ENCODE measurements around the gene DAD1.

DAD1 gene

DNA sequence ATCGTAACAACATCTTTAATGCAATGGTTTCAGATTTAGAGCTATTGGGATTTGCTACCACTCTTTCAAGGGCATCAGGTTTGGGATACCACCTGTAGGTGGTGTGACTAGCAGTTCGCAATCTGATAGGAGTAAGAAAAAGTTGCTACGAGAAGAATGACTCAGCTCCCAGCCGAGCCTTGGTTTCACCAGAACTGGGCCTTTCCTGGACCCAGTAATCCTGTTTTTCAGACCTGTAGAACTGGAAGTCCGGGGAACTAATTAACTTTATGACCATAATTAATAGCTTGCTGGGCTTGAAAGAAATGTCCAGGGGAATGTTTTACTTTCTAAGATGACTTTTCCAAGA is 9.8 kb upstream of the DAD1 start:
- DNase-seq (ENCODE audit: low spot score): peak; percentile 78

DNA sequence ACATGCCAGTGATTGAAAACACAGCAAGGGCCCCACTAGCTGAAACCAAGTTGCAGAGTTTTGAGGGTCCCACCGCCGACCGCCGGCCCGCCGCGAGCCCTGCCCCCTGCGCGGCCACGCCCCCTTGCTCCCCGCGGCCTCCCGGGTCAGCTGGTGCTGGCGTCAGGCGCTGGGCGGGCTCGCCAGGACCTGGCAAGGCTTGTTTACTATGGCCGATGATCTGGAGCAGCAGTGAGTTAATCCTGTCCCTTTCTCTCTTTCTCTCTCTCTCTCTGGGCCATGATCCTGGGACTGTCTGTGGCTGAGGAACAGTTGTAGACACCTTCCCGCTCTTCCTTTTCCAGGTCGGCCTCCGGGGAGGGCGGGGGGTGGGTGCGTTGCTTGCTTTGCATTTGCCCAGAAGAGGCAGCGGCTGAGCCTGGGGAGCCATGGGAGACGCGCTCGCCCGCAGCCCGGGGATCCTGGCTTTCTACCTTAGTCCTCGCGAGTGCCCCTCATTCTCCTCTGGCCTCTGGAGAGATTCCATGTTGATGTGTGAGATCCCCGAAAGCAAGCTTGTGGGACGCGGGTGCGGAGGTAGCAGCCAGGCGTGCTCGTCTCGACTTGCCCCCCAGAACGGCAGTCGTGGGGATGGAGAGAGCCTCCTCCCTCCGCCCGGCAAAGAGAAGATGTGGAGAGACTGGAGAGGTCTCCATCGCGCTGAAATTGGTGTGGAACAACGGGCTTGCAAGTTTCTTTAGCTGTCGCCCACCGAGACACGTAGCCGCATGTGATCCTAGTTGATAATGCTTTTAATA is 9.3 kb upstream of the DAD1 start, which contains the start of gene ABHD4:
ABHD4 (plus strand) TSS at position 202 of the 797 bp plus-strand sequence; CDS start at position 209, 7 bp downstream.
- DNase-seq (ENCODE audit: low spot score): peak; percentile 70

DNA sequence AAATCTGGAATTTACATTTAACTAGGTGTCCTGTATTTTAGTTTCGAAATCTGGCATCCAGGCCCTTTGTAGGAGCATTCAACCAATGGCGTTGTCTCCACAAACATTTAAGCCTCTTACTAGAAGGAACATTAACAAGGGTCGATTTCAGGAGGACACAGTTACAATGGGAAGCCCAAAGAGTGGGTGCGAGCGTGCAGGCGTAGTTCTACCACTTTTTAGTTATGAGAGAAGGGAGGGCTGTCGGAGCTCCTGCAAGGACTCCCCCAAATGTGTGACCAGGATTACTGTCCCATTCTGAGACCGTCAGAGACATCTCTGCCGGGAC is 8.7 kb upstream of the DAD1 start:
- no peak for DNase-seq (ENCODE audit: low spot score)

DNA sequence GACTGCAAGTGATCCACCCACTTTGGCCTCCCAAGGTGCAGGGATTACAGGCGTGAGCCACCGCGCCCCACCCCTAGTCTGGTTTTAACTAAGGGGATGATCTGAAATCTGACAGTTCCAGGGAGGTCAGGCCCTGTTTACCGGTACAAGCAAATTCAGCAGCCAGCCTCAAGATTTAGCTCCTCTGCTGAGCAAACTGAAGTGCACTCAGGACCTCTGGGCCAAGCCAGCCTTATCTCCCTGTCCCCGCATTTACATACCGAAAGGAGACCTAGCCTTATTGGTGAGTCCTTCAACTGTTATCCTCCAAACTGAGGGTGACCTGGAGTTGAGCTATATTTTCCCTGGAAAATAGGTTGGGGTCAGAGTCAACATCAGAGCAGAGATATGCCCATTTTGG is 8.2 kb upstream of the DAD1 start:
- no peak for DNase-seq (ENCODE audit: low spot score)

DNA sequence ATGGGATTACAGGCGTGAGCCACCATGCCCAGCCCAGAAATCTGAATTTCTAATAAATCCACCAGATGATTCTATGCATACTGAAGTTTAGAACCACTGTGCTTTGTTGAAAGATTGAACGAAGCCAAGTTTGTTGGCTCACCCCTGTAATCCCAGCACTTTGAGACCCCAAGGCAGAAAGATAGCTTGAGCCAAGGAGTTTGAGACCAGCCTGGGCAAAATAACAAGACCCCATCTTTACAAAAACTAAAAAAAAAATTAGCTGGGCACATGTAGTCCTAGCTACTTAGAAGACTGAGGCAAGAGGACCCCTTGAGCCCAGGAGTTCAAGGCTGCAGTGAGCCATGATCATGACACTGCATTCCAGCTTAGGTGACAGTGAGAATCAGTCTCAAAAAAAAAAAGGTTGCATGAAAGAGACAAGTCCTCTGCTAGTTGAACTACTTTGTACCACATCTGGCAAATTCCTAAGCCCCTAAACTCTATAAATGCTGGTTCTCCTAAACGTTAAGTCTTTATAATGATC is 7.4 kb upstream of the DAD1 start:
- DNase-seq (ENCODE audit: low spot score): no peak

DNA sequence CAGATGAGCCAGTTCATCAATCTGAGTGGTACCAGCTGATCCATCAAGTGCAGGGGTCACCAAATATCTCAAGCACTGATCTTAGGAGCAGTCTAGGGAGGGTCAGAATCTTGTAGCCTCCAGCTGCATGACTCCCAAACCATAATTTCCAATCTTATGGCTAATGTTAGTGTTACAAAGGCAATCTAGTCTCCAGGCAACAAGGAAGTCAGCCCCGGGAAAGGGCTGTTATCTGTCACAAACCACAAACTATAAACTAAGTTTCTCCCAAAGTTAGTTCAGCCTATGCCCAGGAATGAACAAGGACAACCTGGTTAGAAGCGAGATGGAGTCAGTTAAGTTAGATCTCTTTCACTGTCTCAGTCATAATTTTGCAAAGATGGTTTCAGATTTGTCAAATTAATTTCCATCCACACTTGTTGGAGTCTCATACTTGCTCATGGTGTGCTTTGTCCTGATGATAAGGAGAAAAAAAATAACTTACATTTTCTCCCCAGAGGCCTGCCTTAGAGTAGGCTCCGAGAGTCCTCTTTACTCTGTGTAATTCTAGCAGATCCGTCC is 5.2 kb upstream of the DAD1 start:
- no peak for DNase-seq (ENCODE audit: low spot score)

DNA sequence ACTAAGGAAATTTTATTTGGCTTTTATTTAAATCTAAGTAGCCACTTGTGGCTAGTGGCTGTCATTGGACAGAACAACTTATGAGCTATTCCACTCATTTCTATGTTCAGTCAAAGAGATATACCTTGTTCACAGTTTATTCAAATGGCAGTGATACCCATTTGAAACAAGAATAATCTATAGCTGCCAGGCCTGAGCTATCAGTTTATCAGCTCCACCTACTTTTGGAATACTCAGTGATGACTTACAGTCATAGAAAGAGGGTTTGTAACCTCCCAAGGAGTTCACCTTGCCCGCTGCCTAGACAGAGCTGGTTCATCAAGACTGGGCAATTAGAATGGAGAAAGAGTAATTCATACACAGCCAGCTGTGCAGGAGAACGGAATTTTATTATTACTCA is 4.6 kb upstream of the DAD1 start:
- DNase-seq (ENCODE audit: low spot score): no peak

DNA sequence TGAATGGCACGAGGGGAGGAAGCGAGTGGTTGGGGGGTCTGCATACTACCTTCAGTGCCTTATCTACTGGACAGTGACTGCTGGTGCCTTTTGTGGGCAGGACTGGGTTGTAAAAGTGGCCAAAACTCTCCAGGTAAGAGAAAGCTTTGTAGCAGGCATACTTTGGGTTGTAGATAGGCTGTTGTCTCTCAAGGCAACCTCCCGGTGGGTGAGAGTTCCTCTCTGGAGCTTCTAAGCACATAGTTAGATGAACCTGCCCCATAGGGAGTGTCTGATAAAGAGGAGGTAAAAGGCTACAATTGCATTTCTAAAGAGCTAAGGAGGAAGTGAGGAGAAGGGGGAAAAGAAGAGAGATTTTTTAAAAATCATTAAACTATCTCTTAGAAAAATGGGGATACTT is 4.2 kb upstream of the DAD1 start:
- no peak for DNase-seq (ENCODE audit: low spot score)

DNA sequence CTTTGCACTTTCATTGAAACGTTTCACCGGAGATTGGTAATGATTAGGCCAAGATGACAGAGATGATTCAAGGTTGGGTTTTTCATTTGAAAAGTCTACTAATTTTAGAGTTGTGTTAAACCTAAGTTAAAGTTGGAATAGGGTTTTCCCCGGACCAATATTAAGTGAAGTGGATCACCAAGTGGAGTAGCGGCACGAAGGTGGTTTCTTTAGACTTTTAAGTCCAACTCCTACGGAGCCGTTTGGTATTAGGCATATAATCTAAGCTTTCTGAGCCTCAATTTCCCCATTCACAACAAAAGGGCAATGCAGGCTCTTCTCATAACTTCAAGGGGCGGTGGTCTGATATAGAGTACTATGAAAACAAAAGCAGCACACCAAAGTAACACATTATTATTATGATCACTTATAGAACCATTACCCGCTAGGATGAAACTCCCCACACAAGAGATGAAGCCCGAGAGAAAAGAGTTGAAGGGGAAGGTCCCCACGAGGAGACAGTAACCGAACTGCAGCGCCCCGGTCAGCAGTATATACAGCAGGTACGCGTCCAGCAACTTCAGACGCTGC is 413 bp downstream of the DAD1 start:
- DNase-seq (ENCODE audit: low spot score): no peak

DNA sequence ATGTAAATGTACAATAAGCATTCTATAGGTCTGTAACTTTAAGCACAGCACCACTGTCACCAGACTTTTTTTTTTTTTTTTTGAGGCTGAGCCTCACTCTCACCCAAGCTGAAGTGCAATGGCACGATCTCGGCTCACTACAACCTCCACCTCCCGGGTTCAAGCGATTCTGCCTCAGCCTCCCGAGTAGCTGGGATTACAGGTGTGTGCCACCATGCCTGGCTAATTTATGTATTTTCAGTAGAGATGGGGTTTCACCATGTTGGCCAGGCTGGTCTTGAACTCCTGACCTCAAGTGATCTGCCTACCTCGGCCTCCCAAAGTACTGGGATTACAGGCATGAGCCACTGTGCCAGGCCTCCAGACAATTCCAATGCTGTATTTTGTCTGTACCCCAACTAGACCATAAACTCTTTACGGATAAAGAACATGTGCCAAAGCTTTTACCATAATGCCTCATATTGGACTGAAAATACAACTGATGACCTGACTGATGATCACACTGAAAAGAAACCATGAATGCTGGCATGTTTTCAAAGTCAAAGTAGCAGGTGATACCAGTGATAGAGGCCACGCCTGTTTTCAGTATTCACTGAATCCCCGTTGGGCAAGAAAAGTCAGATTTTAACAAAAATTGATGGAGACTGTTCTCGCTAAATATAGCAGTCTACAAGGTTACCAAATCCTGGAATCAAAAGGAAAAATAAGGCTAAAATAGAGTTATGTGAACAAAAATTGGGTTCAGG is 1.2 kb downstream of the DAD1 start:
- peak; percentile 31 for DNase-seq (ENCODE audit: low spot score)

DNA sequence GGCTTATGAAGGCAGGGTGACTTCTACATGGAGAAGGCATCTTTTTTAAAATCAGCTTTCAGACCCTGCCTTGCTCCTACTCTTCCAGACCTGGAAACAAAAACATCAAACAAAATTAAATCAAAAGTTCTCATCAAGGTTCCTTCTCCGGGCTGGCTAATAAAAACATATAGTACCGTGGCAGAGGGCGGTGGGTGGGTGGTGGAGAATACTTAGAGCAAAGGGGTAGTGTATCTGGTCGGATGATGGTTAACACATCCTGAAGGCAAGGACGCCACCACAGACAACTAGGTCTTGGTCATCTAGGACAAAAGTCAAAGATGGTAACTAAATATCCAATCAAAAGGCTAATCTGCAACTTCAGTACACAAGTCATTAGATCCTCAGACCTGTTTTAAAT is 1.8 kb downstream of the DAD1 start:
- DNase-seq (ENCODE audit: low spot score): no peak

DNA sequence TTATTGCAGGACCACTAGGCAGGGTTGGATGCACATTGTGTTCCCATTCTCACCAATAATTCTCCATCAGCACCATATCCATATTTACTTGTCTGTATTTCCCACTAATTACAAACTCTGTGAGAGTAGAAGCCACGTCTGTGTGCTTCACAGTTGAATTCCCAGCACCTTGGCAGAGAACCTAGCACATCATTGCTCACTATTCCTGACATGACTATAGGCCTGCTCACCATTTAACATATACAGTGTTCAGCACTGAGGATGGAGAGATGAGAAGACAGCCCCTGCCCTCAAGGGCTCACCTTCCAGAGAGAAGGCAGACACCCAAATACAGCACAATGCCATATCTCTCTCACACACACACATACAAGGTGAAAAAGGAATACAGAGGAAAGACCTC is 5.0 kb downstream of the DAD1 start:
- no peak for DNase-seq (ENCODE audit: low spot score)

DNA sequence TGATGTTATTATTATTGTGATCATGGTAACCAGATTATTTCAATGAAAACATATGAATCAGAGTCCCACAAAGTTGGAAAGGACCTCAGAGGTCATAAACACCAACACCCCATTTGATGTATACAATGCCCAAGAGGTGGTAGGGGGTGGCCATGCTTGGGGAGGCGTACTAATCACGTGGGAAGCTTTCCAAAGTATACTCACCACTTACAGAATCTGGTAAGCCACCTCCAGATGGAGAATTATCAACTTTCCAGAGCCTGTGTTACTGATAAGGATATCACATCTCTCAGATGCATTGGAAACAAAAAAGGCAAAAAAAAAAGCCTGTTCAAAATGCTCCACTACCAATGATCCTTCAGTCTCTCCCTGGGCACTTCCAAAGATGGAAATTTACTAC is 8.4 kb downstream of the DAD1 start:
- no peak for DNase-seq (ENCODE audit: low spot score)

DNA sequence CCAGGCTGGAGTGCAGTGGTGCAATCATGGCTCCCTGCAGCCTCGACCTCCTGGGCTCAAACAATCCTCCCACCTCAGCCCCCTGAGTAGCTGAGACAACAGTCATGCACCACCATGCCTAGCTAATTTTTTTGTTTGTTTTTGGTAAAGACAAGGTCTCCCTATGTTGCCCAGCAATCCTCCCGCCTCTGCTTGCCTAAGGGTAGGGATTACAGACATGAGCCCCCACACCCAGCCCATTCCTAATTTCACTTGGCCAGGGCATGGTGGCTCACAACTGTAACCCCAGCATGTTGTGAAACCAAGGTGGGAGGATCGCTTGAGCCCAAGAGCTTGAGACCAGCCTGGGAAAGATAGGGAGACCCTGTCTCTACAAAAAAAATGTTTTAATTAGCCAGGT is 9.1 kb downstream of the DAD1 start:
- DNase-seq (ENCODE audit: low spot score): no peak

DNA sequence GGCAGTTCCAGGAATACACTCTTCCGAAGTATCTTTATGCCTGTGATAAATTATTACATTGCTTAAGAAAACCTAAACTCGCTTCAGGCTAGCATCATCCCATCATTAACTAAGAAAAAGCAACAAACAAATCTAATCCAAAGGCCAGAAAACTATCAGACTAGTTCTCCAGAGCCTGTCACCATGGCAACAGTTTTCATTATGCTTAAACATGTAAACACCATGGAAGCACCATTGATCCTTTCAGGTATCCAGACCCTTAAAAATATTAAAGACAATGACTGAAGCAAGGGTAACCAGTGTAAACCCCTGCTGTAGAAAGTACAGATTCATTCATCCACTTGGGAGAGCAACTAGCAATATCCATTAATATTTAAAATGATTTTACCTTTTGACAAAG is 9.8 kb downstream of the DAD1 start:
- DNase-seq (ENCODE audit: low spot score): no peak

DNA sequence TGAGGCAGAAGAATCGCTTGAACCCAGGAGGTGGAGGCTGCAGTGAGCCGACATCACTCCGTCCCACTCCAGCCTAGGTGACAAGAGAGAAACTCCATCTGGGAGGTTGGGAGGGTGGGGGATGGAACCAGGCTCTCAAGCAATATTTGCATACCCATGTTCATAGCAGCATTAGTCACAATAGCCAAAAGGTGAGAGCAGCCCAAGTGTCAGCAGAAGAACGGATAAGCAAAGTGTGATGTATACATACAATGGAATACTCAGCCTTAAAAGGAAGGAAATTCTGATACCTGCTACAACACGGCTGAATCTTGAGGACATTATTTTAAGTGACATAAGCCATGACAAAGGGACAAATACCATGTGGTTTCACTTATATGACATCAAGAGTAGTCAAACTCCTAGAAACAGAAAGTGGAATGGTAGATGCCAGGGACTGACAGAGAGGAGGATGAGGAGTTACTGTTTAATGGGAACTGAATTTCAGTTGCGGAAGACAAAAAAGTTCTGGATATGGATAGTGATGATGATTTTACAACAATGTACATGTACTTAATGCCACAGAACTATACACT is 11.6 kb downstream of the DAD1 start:
- DNase-seq (ENCODE audit: low spot score): no peak

DNA sequence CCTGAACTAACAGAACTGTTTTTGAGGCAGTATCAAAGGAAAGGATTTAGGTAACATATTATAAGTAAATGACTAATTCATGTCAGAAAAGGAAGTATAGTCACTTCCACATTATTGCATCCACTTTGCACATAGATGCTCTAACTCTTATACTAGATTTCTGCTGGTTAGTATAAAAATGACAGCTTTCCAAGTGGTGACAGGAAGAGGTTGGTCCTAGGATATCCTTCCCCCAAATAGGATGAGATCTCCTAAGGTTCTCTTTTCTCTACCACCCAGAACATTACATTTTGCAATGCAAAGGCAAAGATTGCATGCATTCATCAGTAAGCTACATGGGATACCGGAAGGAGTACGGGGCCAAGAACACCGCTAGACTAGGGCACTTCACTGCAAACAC is 15.2 kb downstream of the DAD1 start:
- DNase-seq (ENCODE audit: low spot score): no peak

DNA sequence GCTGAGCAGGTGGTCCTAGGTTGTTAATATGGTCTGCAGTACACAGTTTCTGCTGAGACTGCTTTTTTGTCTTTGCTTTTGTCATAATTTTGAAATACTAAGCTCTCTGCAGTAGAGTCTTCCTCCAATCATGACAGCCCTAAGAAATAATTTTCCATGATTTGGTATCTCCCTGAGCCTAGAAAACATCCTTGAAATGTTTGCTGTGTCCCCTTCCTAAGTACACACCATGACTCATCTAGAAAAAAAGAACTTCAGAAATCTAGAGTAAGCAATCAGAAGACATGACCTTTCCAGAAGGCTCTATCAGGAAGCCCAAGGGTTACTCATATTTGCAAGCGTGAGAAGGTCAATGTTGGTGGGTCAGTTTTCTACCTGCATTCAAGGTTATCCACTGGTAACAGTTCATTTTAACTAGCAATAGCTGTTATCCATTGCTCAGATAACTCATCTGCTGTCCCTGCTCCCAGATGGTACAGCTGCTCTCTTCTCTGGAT is 16.4 kb downstream of the DAD1 start:
- DNase-seq (ENCODE audit: low spot score): no peak

DNA sequence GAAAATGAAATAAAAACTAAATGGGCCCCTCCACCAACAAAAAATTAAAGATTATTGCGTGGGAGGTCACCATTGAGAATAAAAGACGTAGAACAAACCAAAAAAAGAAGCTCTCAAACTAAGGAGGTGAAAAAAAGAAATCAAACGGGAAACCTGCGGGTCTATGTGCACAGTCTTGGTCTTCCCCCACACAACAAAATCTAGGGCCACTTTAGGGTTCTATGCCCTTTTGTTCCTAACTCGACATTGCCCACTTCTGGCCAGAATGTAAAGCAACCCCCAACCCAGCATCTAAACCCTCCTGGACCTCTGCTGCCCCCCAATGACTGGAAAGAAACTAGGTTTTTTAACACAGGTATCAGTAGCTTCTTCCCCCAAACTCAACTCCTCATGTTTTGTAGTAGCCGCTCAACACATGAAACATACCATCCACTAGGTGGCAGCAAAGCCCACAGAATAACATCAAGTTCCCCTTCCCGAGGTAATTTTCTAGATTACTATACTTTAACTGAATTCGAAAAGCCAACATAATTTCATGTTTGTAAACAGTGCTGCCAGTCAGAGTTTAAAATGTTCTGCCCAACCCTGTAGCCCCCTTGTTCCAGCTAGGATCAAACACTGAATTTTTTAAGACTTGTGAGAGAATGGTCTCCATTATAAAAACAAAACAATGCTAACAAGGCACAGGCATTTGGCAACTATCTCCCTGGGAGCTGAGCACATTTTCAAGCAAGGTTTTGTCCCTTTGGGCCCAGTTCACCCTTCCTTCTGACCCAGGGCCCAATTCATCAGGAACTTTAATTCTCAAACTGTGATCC is 18.7 kb downstream of the DAD1 start:
- peak; percentile 76 for DNase-seq (ENCODE audit: low spot score)

DNA sequence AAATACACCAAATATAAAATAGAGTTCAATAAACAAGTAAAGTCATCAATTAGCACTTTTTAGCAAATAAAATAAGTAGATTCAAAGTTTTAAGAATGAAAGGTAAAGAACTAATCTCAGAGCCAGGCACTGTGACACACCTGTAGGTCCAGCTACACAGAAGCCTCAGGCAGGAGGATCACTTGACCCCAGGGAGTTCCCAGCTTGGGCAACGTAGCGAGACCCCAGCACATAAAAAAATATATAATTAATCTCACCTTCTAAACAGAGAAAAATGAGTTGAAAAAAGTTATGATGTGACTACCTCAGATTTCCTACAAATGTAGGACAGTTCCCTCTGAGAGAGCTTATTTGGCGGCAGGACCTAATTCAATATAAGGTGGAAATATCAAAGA is 19.3 kb downstream of the DAD1 start:
- DNase-seq (ENCODE audit: low spot score): no peak

DNA sequence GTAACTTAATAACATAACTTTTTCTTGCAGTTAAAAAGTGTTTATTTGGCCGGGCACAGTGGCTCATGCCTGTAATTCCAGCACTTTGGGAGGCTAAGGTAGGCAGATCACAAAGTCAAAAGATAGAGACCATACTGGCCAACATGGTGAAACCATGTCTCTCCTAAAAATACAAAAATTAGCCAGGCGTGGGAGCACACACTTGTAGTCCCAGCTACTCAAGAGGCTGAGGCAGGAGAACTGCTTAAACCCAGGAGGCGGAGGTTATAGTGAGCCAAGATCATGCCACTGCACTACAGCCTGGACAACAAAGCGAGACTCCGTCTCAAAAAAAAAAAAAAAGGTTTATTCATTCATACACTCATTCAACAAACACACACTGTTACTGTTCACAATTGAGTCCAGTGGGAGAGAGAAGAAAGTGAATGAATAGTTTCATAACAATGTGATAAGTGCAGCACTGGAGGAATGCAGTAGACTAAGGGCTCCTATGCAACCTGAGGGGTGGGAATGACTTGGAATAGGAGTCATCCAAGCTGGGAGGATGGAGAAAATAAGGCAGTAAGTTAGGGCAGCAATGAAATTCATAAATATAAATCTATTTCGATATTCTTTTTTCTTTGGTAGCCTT is 19.8 kb downstream of the DAD1 start:
- no peak for DNase-seq (ENCODE audit: low spot score)

Data from RKO (cell line).